Measurements from ENCODE around the gene SCGB1A1. TPM values are rescaled to one million over a fixed set of nuclear protein-coding genes. Genes with fewer than 3 reads are reported as not detected.

SCGB1A1 gene
- total RNA-seq, 2 donors from 2014 or later, result not detected

- no peaks in the 10 kb centered on the region for H3K36me3 Mint-ChIP-seq
- ATAC-seq (peak; percentile 49 to 50), DNase-seq (ENCODE audit: low spot score in 2 of 2) (no peak)
- no peak overlapping the region for H3K27ac Mint-ChIP-seq
- no peaks in the 10 kb centered on the region for H3K9me3 Mint-ChIP-seq
Measured at GRCh38 chr11:62393061-62393611, 25.7 kb upstream of the SCGB1A1 start.

DNA sequence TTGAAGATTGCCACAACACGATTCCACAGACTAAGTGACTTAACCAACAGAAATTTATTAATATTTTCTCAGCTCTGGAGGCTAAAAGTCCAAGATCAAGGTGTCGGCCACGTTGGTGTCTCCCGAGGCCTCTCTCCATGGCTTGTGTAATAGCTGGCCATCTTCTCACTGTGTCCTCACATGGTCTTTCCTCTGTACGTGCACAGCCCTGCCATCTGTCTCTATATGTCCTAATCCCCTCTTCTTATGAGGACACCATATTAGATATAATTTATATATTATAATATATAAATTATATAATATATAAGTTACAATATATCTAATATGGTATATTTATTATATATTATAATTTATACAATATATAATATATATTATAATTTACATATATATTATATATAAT is 25.1 kb upstream of the SCGB1A1 start:
- Mint-ChIP-seq H3K27ac (no peak overlapping the region), H3K9me3 (no peaks in the 10 kb centered on the region), H3K36me3 (no peaks in the 10 kb centered on the region)
- no peak for ATAC-seq
- DNase-seq (ENCODE audit: low spot score in 2 of 2), result no peak

GRCh38 chr11:62394825-62395538 is 23.9 kb upstream of the SCGB1A1 start:
- ATAC-seq (peak; percentile 81 to 86), DNase-seq (ENCODE audit: low spot score in 2 of 2) (peak in 1 of 2 donors; percentile 49)
- H3K9me3 Mint-ChIP-seq, result no peaks in the 10 kb centered on the region
- no peak overlapping the region for H3K27ac Mint-ChIP-seq
- H3K36me3 Mint-ChIP-seq, result no peaks in the 10 kb centered on the region

DNA sequence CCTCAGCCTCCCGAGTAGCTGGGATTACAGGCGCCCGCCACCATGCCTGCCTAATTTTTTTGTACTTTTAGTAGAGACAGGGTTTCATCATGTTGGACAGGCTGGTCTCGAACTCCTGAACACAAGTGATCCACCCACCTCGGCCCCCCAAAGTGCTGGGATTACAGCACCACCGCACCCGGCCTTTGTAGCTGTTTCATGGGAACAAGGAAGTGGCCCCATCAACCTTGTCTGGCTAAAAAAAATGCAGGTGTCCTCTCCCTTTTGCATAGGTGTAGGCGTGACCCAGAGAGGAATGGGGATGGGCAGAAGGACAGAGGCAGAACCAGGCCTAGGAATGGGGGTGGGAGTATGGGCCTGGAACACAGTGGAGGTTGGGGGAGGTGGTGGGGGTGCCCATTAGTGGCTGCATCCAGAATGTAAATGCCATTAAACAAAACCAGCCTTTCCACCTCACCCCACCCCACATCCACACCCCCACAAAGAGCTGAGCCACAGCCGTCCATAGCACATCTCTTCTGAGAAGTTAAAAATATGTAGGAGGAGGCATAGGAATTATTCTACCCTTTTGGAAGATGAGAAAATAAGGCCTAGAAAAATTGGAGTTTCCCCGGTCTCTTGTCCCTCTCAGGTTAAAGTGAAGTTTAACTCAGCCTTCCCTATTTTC is 22.8 kb upstream of the SCGB1A1 start:
- DNase-seq (ENCODE audit: low spot score in 2 of 2), result no peak
- no peaks in the 10 kb centered on the region for H3K9me3 Mint-ChIP-seq
- H3K27ac Mint-ChIP-seq, result no peak overlapping the region
- H3K36me3 Mint-ChIP-seq, result no peaks in the 10 kb centered on the region
- no peak for ATAC-seq

DNA sequence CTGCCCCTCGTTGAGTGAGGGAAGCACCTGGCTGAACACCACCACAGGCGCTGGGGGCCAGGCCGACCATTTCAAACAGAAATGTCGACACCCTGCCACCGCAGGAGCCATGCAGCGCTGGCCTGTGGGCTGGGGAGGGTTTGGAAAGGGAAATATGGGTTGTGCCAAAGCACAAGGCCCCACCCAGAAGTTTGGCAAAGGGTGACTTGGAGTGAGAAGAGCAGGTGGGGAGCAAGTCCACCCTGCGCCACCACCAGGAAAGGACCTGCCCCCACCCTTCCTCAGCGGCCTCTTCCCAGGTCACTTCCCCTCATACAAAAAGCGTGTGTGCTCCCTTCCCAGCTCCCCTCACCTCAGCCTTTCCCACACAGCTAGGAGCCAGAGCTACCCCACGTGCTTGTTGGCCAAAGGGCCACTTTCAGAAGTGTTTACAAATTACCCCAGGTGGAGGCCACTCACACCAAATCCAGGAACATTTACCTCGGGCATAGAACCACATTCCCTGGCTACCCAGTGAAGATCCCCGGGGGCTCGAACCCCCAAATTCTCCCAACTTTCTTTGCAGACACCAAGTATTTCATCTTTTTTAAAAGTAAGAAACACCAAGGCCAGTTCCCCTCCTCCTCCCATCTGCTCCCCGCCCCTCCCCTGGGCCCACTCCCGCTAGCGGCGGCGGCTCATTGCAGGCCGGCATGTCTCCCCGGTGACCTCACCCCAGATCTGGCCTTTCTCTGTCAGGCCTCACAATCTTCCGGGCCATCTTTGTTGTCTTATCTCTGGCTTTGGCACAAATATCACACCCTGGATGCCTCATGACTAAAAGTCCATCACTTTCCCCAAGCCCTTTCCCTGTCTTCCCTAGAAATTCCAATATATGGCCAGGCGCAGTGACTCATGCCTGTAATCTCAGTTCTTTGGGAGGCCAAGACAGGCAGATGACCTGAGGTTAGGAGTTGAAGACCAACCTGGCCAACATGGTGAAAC is 20.5 kb upstream of the SCGB1A1 start:
- no peaks in the 10 kb centered on the region for H3K9me3 Mint-ChIP-seq
- H3K36me3 Mint-ChIP-seq, result no peaks in the 10 kb centered on the region
- ATAC-seq (no peak), DNase-seq (ENCODE audit: low spot score in 2 of 2) (no peak)
- no peak overlapping the region for H3K27ac Mint-ChIP-seq

GRCh38 chr11:62399172-62399877 is 19.5 kb upstream of the SCGB1A1 start:
- ATAC-seq (no peak), DNase-seq (ENCODE audit: low spot score in 2 of 2) (no peak)
- Mint-ChIP-seq H3K27ac (no peak overlapping the region), H3K9me3 (no peaks in the 10 kb centered on the region), H3K36me3 (no peaks in the 10 kb centered on the region)

- no peaks in the 10 kb centered on the region for H3K9me3 Mint-ChIP-seq
- ATAC-seq (no peak), DNase-seq (ENCODE audit: low spot score in 2 of 2) (no peak)
- no peak overlapping the region for H3K27ac Mint-ChIP-seq
- H3K36me3 Mint-ChIP-seq, result no peaks in the 10 kb centered on the region
Measured at GRCh38 chr11:62399878-62400266, 19.0 kb upstream of the SCGB1A1 start.

- ATAC-seq (no peak), DNase-seq (ENCODE audit: low spot score in 2 of 2) (no peak)
- Mint-ChIP-seq H3K9me3 (no peaks in the 10 kb centered on the region), H3K27ac (no peak overlapping the region), H3K36me3 (no peaks in the 10 kb centered on the region)
Measured at GRCh38 chr11:62400281-62400680, 18.6 kb upstream of the SCGB1A1 start.

- DNase-seq (ENCODE audit: low spot score in 2 of 2) (no peak), ATAC-seq (no peak)
- no peaks in the 10 kb centered on the region for H3K36me3 Mint-ChIP-seq
- no peaks in the 10 kb centered on the region for H3K9me3 Mint-ChIP-seq
- H3K27ac Mint-ChIP-seq, result no peak overlapping the region
Measured at GRCh38 chr11:62400760-62401159, 18.1 kb upstream of the SCGB1A1 start.

DNA sequence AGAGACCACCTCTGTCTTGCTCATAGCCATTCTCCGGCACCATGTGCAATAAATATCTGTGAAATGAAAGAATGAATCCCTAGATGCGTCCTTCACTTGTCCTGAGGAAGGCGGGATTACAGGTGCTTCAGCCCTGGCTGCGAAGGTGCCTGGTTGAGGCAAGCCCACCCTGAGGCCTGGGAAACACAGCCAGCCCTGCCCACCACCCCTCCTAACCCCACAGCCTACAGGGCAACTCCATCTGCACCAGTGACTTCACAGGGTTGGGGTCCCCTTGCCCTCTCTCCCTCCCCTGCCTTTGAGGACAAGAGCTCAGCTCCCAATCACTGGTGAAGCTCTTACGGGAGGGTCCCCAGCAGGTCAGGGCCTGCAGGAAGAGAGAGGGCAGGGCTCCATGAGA is 17.5 kb upstream of the SCGB1A1 start:
- DNase-seq (ENCODE audit: low spot score in 2 of 2) (no peak), ATAC-seq (no peak)
- Mint-ChIP-seq H3K27ac (peak overlapping the region; percentile 88 to 96), H3K9me3 (no peaks in the 10 kb centered on the region), H3K36me3 (no peaks in the 10 kb centered on the region)

DNA sequence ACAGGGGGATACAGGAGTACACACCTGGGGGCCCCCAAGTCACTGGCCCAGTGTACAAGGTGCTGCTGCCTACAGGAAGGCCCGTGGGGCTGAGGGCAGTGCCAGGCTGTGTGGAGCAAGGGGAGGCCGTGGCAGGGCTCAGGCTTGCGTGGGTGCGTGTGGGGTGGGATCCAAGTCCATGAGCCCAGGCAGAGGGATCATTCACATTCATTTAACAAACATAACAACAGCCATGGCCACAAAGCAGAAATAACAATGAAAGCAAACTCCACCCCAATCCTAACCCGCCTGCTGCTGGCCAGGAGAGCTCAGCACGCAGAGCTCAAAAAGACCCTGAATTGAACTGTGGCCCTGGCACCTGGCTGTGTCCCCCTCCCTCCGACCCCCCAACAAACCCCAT is 17.0 kb upstream of the SCGB1A1 start:
- peak overlapping the region; percentile 88 to 96 for H3K27ac Mint-ChIP-seq
- no peaks in the 10 kb centered on the region for H3K9me3 Mint-ChIP-seq
- H3K36me3 Mint-ChIP-seq, result no peaks in the 10 kb centered on the region
- DNase-seq (ENCODE audit: low spot score in 2 of 2) (no peak), ATAC-seq (peak in 1 of 2 donors; percentile 48)

GRCh38 chr11:62402226-62402959 is 16.4 kb upstream of the SCGB1A1 start:
- H3K36me3 Mint-ChIP-seq, result no peaks in the 10 kb centered on the region
- ATAC-seq (peak; percentile 80 to 95), DNase-seq (ENCODE audit: low spot score in 2 of 2) (no peak)
- H3K9me3 Mint-ChIP-seq, result no peaks in the 10 kb centered on the region
- H3K27ac Mint-ChIP-seq, result peak overlapping the region; percentile 88 to 96

DNA sequence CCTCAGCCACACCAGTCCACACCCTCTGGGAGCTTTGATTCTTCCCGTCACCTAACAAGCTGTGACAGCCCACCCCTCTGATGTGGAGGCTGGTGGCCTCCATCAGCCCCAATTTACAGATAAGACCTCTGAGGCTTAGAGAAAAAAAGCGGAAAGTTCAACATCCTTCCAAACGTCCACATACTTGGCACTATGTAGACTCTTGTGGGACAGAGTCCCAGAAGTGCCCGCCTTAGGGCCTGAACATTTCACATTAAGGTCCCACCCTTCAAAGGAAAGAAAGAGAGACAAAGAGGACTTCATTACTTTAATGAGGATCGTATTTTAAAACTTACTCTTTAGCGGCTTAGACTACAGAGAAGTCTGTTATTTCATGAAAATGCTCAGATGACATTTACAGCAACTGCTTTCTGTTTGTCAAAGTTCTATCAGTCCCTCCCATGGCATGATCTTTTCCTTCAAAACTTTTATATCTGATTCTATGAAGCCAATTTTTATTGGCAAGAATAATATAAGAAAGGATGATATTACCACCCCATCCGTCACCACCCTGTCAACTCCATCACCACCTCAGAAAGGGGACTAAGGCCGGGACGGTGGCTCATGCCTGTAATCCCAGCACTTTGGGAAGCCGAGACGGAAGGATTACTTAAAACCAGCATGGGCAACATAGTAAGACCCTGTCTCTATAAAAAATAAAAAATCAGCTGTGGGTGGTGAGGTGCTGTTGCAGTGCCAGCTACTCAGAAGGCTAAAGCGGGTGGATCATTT is 15.7 kb upstream of the SCGB1A1 start:
- ATAC-seq (no peak), DNase-seq (ENCODE audit: low spot score in 2 of 2) (no peak)
- Mint-ChIP-seq H3K9me3 (no peaks in the 10 kb centered on the region), H3K36me3 (no peaks in the 10 kb centered on the region), H3K27ac (peak overlapping the region; percentile 88)

DNA sequence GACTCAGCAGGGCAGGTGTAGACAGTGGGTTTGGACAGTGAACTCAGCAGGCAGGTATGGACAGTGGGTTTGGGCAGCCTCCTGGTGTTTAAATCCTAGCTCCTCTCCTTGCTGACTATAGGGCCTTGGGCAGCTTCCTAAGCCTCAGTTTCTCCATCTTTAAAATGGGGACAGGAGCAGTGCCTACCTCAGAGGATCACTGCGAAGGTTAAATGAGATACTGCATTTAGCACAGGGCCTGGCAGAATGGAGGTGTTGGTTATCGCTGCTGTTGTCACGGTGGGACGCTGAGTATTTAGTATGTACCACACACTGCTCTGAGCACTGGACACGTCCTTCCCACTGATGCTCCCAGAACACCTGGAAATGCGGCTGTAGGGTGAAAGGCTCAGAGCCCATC is 14.4 kb upstream of the SCGB1A1 start:
- DNase-seq (ENCODE audit: low spot score in 2 of 2), result no peak
- Mint-ChIP-seq H3K9me3 (no peaks in the 10 kb centered on the region), H3K36me3 (no peaks in the 10 kb centered on the region), H3K27ac (peak overlapping the region; percentile 5 to 48)
- ATAC-seq, result no peak

- no peaks in the 10 kb centered on the region for H3K36me3 Mint-ChIP-seq
- H3K27ac Mint-ChIP-seq, result peak overlapping the region; percentile 5 to 48
- DNase-seq (ENCODE audit: low spot score in 2 of 2), result no peak
- H3K9me3 Mint-ChIP-seq, result no peaks in the 10 kb centered on the region
- no peak for ATAC-seq
Measured at GRCh38 chr11:62404901-62405300, 13.9 kb upstream of the SCGB1A1 start.
